ENCODE results near the gene SLC4A2.

SLC4A2 gene

GRCh38 chr7:151066273-151066974 lies 7.0 kb downstream of the SLC4A2 start:
- Mint-ChIP-seq H3K36me3 (ENCODE audit: insufficient read depth) (peaks cover 29% of the 10 kb centered on the region), H3K4me1 (ENCODE audit: low read depth in 2 of 2) (peaks cover 6 to 10% of the 10 kb centered on the region in 2 donors), H3K9me3 (no peaks in the 10 kb centered on the region), H3K4me3 (no peak overlapping the region), H3K27me3 (no peaks in the 10 kb centered on the region), H3K27ac (peak overlapping the region in 1 of 2 donors; percentile 69)
- DNase-seq: no peak
- no peak for ATAC-seq (replicated peaks)

- H3K9me3 Mint-ChIP-seq: no peaks in the 10 kb centered on the region
- no peak overlapping the region for H3K4me3 Mint-ChIP-seq
- ATAC-seq (replicated peaks) (no peak), DNase-seq (no peak)
- H3K27me3 Mint-ChIP-seq: no peaks in the 10 kb centered on the region
- peaks cover 39% of the 10 kb centered on the region for H3K36me3 Mint-ChIP-seq (ENCODE audit: insufficient read depth)
- H3K4me1 Mint-ChIP-seq (ENCODE audit: low read depth in 2 of 2): peaks cover 0 to 5% of the 10 kb centered on the region in 2 donors
- H3K27ac Mint-ChIP-seq: no peak overlapping the region
Observed at GRCh38 chr7:151068069-151068773, 8.8 kb downstream of the SLC4A2 start.

- ATAC-seq (replicated peaks): no peak
- no peak for DNase-seq
- H3K9me3 Mint-ChIP-seq: no peaks in the 10 kb centered on the region
- H3K27me3 Mint-ChIP-seq: no peaks in the 10 kb centered on the region
- no peak overlapping the region for H3K4me3 Mint-ChIP-seq
- no peak overlapping the region for H3K27ac Mint-ChIP-seq
- peaks cover 50% of the 10 kb centered on the region for H3K36me3 Mint-ChIP-seq (ENCODE audit: insufficient read depth)
- peaks cover 0 to 5% of the 10 kb centered on the region in 2 donors for H3K4me1 Mint-ChIP-seq (ENCODE audit: low read depth in 2 of 2)
Observed at GRCh38 chr7:151069841-151070573, 10.6 kb downstream of the SLC4A2 start.

- ATAC-seq (replicated peaks): no peak
Observed at GRCh38 chr7:151070574-151070960, 11.2 kb downstream of the SLC4A2 start.

GRCh38 chr7:151071032-151071866 lies 11.9 kb downstream of the SLC4A2 start:
- Mint-ChIP-seq H3K4me1 (ENCODE audit: low read depth in 2 of 2) (peaks cover 0 to 5% of the 10 kb centered on the region in 2 donors), H3K4me3 (no peak overlapping the region), H3K27me3 (no peaks in the 10 kb centered on the region), H3K9me3 (no peaks in the 10 kb centered on the region), H3K27ac (no peak overlapping the region), H3K36me3 (ENCODE audit: insufficient read depth) (peaks cover 52% of the 10 kb centered on the region)
- ATAC-seq (replicated peaks) (no peak), DNase-seq (no peak)

More at GRCh38 chr7:151070574-151070960, 11.2 kb downstream of the SLC4A2 start:
- DNase-seq: no peak
- Mint-ChIP-seq H3K9me3 (no peaks in the 10 kb centered on the region), H3K27ac (no peak overlapping the region), H3K4me1 (ENCODE audit: low read depth in 2 of 2) (peaks cover 0 to 5% of the 10 kb centered on the region in 2 donors), H3K27me3 (no peaks in the 10 kb centered on the region), H3K4me3 (no peak overlapping the region), H3K36me3 (ENCODE audit: insufficient read depth) (peaks cover 52% of the 10 kb centered on the region)

GRCh38 chr7:151073990-151074389 lies 14.6 kb downstream of the SLC4A2 start:
- Mint-ChIP-seq H3K9me3 (no peaks in the 10 kb centered on the region), H3K4me1 (ENCODE audit: low read depth in 2 of 2) (peaks cover 7% of the 10 kb centered on the region in 2 donors), H3K4me3 (no peak overlapping the region), H3K27ac (no peak overlapping the region), H3K36me3 (ENCODE audit: insufficient read depth) (peaks cover 34% of the 10 kb centered on the region), H3K27me3 (no peaks in the 10 kb centered on the region)
- DNase-seq (no peak), ATAC-seq (replicated peaks) (no peak)

- H3K27me3 Mint-ChIP-seq: no peaks in the 10 kb centered on the region
- no peak overlapping the region for H3K4me3 Mint-ChIP-seq
- peaks cover 11 to 13% of the 10 kb centered on the region in 2 donors for H3K4me1 Mint-ChIP-seq (ENCODE audit: low read depth in 2 of 2)
- ATAC-seq (replicated peaks): no peak
- no peak overlapping the region for H3K27ac Mint-ChIP-seq
- H3K36me3 Mint-ChIP-seq (ENCODE audit: insufficient read depth): peaks cover 29% of the 10 kb centered on the region
- no peaks in the 10 kb centered on the region for H3K9me3 Mint-ChIP-seq
- no peak for DNase-seq
Observed at GRCh38 chr7:151074817-151075661, 15.7 kb downstream of the SLC4A2 start.

- no peak overlapping the region for H3K4me3 Mint-ChIP-seq
- peaks cover 29% of the 10 kb centered on the region for H3K36me3 Mint-ChIP-seq (ENCODE audit: insufficient read depth)
- no peak for DNase-seq
Observed at GRCh38 chr7:151075662-151075971, 16.2 kb downstream of the SLC4A2 start.

GRCh38 chr7:151075978-151076426 lies 16.6 kb downstream of the SLC4A2 start:
- DNase-seq (no peak), ATAC-seq (replicated peaks) (no peak)
- H3K27ac Mint-ChIP-seq: no peak overlapping the region
- no peaks in the 10 kb centered on the region for H3K27me3 Mint-ChIP-seq
- H3K4me3 Mint-ChIP-seq: no peak overlapping the region
- peaks cover 29% of the 10 kb centered on the region for H3K36me3 Mint-ChIP-seq (ENCODE audit: insufficient read depth)
- no peaks in the 10 kb centered on the region for H3K9me3 Mint-ChIP-seq
- H3K4me1 Mint-ChIP-seq (ENCODE audit: low read depth in 2 of 2): peaks cover 11 to 14% of the 10 kb centered on the region in 2 donors

More at GRCh38 chr7:151075662-151075971, 16.2 kb downstream of the SLC4A2 start:
- H3K9me3 Mint-ChIP-seq: no peaks in the 10 kb centered on the region
- no peaks in the 10 kb centered on the region for H3K27me3 Mint-ChIP-seq
- no peak for ATAC-seq (replicated peaks)
- peaks cover 11 to 14% of the 10 kb centered on the region in 2 donors for H3K4me1 Mint-ChIP-seq (ENCODE audit: low read depth in 2 of 2)
- H3K27ac Mint-ChIP-seq: no peak overlapping the region

GRCh38 chr7:151076863-151077704 lies 17.7 kb downstream of the SLC4A2 start:
- peaks cover 11 to 14% of the 10 kb centered on the region in 2 donors for H3K4me1 Mint-ChIP-seq (ENCODE audit: low read depth in 2 of 2)
- ATAC-seq (replicated peaks) (no peak), DNase-seq (no peak)
- peaks cover 29% of the 10 kb centered on the region for H3K36me3 Mint-ChIP-seq (ENCODE audit: insufficient read depth)
- no peaks in the 10 kb centered on the region for H3K9me3 Mint-ChIP-seq
- no peak overlapping the region for H3K4me3 Mint-ChIP-seq
- H3K27ac Mint-ChIP-seq: no peak overlapping the region
- H3K27me3 Mint-ChIP-seq: no peaks in the 10 kb centered on the region

- no peak for ATAC-seq (replicated peaks)
- H3K9me3 Mint-ChIP-seq: no peaks in the 10 kb centered on the region
- peak overlapping the region; percentile 39 to 41 for H3K4me3 Mint-ChIP-seq
- H3K27ac Mint-ChIP-seq: peak overlapping the region in 1 of 2 donors; percentile 80
- no peak for DNase-seq
- no peaks in the 10 kb centered on the region for H3K27me3 Mint-ChIP-seq
- H3K36me3 Mint-ChIP-seq (ENCODE audit: insufficient read depth): peaks cover 25% of the 10 kb centered on the region
- peaks cover 14 to 17% of the 10 kb centered on the region in 2 donors for H3K4me1 Mint-ChIP-seq (ENCODE audit: low read depth in 2 of 2)
Observed at GRCh38 chr7:151077705-151078232, 18.4 kb downstream of the SLC4A2 start.

Measured in effector memory CD8-positive, alpha-beta T cell (primary cell).